ENCODE results near the gene KCNN3.

Gene KCNN3

DNA sequence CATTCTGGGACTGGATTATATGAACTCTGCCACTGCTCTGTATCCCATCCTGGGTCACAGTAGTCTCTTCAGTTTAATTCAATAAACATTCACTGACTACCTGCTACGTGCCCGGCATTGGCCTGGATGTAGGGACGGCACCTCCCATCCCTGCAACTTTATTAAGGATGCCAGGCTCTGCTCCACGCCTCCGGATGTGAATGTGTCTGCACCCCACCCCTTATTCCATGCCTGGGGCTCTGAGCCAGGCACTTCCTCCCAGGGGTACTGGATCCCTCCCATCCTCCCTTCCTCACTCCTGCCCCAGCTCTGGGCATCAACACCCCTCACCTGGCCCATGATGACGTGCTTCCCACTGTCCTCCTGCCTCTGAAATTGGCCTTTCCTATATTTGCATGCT is 53.7 kb downstream of the KCNN3 start:
- FAIRE-seq (no peak), DNase-seq (ENCODE audit: insufficient read length, low spot score) (no peak)
- TF ChIP-seq POLR2A (IDR thresholded peaks at IDR 0.05; ENCODE audit: low read depth, low read length), result no peak
- TF ChIP-seq TAF1 (IDR thresholded peaks at IDR 0.05; ENCODE audit: low read depth, low read length), result no peak
- TF ChIP-seq PAX5 (IDR thresholded peaks at IDR 0.05; ENCODE audit: insufficient read depth, low read length, severe bottlenecking), result no peak
- no peak for TF ChIP-seq SPI1 (IDR thresholded peaks at IDR 0.05; ENCODE audit: low read depth, low read length)
- TF ChIP-seq POLR2AphosphoS5 (IDR thresholded peaks at IDR 0.05; ENCODE audit: low read depth, low read length), result no peak
- no peak for TF ChIP-seq POU2F2 (IDR thresholded peaks at IDR 0.05; ENCODE audit: low read depth, low read length)

DNA sequence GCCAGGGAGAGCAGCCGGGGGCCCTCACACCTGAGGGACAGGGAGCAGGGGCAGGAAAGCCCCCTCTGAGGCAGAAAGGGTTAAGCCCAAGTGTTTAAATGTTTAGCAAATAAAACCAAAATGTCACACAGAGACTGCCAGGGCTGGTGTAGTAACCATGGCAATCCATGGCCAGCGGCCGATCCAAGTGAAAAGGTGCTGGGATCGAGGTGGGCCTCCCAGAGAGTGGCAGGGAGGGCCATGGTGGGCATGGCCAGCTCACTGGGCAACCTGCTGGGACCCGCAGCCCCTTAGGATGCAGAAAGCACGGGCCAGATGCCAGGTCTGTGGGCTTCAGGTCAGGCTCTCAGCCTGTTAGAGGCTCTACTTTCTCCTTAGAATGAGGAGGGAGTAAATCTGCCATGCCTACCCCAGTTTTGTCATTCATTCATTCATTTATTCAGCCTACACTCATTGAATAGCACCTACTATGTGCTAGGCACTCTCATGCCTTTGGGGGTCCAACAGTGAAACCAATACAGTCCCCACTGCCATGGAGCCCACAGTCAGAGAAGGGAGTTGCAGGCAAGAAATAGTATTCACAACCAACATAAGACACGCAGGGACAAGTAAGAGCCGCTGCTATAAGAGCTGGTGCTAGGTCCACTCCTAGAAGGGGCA is 56.1 kb downstream of the KCNN3 start:
- DNase-seq (ENCODE audit: insufficient read length, low spot score), result no peak
- TF ChIP-seq POLR2A (IDR thresholded peaks at IDR 0.05; ENCODE audit: low read depth, low read length) (no peak), PAX5 (IDR thresholded peaks at IDR 0.05; ENCODE audit: insufficient read depth, low read length, severe bottlenecking) (no peak), POLR2AphosphoS5 (IDR thresholded peaks at IDR 0.05; ENCODE audit: low read depth, low read length) (no peak), POU2F2 (IDR thresholded peaks at IDR 0.05; ENCODE audit: low read depth, low read length) (no peak)
- no peak for FAIRE-seq

DNA sequence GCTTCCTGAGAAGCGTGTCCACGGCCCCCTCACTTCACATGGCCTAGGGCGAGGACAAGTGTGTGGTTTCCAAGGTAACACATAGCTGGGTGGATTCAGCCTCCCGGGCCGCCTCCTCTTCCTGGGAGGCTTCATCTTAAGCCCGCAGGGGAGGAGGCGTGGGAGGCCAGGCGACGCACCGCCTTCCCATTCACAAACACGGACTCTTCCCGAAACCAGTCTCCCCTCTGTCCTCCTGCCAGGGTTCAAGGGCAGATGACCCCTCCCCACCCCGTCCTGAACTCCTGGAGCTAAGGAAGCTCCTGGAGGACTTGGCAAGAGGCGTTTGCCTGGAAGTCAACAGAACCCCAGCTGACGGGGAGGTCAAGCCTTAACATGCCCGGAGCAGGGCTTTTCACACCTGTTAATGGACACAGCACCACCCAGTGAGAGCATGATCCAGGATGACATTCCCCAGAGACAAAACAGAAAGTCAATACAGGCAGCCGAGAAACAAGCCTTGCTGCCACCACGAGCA is 56.7 kb downstream of the KCNN3 start:
- FAIRE-seq (no peak), DNase-seq (ENCODE audit: insufficient read length, low spot score) (no peak)
- TF ChIP-seq PAX5 (IDR thresholded peaks at IDR 0.05; ENCODE audit: insufficient read depth, low read length, severe bottlenecking) (no peak), TAF1 (IDR thresholded peaks at IDR 0.05; ENCODE audit: low read depth, low read length) (no peak), POLR2AphosphoS5 (IDR thresholded peaks at IDR 0.05; ENCODE audit: low read depth, low read length) (no peak), POLR2A (IDR thresholded peaks at IDR 0.05; ENCODE audit: low read depth, low read length) (no peak), SPI1 (IDR thresholded peaks at IDR 0.05; ENCODE audit: low read depth, low read length) (no peak), POU2F2 (IDR thresholded peaks at IDR 0.05; ENCODE audit: low read depth, low read length) (no peak)

DNA sequence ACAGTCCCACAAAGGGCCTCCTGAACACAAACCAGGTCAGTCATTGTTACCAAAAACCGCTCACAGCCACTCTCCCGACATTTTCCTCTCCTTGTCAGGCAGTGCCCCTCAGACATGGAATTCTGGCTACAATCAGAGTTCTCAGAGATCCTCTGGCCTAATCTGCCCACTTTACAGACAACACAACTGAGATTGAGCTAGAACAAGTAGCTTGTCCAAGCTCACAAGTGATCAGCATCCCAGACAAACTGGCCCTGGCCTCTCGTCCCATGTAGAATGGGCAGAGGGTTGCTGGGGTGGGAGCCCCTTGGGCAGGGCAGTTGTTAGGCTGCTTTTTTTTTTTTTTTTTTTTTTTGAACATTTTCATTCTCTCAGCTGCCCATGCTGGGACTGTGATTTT is 57.2 kb downstream of the KCNN3 start:
- no peak for TF ChIP-seq SPI1 (IDR thresholded peaks at IDR 0.05; ENCODE audit: low read depth, low read length)
- TF ChIP-seq POLR2A (IDR thresholded peaks at IDR 0.05; ENCODE audit: low read depth, low read length), result no peak
- TF ChIP-seq TAF1 (IDR thresholded peaks at IDR 0.05; ENCODE audit: low read depth, low read length), result no peak
- no peak for TF ChIP-seq POU2F2 (IDR thresholded peaks at IDR 0.05; ENCODE audit: low read depth, low read length)
- no peak for TF ChIP-seq PAX5 (IDR thresholded peaks at IDR 0.05; ENCODE audit: insufficient read depth, low read length, severe bottlenecking)
- TF ChIP-seq POLR2AphosphoS5 (IDR thresholded peaks at IDR 0.05; ENCODE audit: low read depth, low read length), result no peak
- FAIRE-seq, result no peak
- DNase-seq (ENCODE audit: insufficient read length, low spot score), result no peak

DNA sequence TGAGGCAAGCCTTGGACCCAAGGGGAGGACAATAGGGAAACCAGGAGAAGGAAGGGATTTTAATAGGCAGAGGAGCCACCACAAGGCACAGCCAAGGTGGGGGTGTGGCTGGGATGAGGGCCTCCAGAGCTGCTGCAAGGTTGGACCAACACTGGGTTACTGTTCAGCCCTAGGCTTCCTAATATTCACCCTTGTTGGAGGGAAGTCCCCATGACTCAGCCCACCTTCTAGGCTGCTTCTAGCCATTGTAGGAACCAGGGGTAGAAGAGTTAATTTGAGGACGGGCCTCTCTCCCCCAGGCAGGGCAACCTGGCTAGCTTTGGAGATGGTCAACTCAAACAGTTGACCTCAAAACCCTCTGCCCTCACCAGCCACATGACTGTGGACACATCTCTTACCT is 59.5 kb downstream of the KCNN3 start:
- DNase-seq (ENCODE audit: insufficient read length, low spot score) (no peak), FAIRE-seq (no peak)
- no peak for TF ChIP-seq POLR2AphosphoS5 (IDR thresholded peaks at IDR 0.05; ENCODE audit: low read depth, low read length)
- no peak for TF ChIP-seq PAX5 (IDR thresholded peaks at IDR 0.05; ENCODE audit: insufficient read depth, low read length, severe bottlenecking)
- no peak for TF ChIP-seq SPI1 (IDR thresholded peaks at IDR 0.05; ENCODE audit: low read depth, low read length)
- no peak for TF ChIP-seq POLR2A (IDR thresholded peaks at IDR 0.05; ENCODE audit: low read depth, low read length)
- TF ChIP-seq TAF1 (IDR thresholded peaks at IDR 0.05; ENCODE audit: low read depth, low read length), result no peak
- no peak for TF ChIP-seq POU2F2 (IDR thresholded peaks at IDR 0.05; ENCODE audit: low read depth, low read length)

DNA sequence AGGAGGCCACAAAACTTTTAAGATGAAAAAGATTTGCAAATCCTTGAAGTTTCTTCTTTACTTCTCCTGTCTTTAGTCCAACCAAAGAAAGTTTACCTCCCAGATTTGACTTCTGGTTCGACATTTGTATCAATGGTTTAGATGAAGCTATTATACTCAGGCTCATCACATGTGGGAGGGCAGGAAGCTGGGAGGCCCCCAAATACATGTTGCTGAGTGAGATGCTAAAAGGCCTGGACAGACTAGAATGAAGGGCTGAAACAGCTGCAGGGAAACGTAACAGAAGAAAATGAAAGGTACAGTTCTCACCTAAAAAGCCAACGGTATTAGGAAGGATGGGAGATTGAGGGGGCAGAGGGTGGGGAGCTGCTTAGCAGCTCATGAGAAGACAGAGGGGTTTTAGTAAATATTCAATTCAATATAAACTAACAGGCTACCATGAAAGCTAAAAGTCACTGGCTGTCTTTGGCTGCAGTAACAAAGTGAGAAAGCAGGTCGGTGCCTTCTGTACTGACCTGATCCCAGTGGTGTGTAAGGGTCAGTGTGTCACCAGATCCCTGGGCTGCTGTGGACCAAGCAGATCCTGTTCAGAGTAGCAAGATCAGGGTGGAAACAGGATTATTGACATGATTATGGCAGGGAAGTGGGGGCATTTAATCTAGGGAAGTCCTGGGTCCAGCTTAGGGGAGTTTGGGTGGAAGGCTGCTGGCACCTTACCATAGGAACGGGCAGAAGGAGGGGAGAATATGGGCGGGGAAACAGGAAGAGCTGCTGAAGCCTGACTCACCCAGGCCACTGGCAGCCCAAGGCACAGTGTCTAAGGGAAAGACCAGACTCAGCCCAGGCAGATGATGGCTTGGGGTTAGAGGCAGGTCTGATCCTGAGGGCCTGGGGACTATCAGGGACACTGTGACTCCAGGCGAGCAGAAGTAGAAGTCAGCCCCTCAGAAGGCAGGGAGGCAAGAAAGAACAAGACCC is 60.4 kb downstream of the KCNN3 start:
- TF ChIP-seq TAF1 (IDR thresholded peaks at IDR 0.05; ENCODE audit: low read depth, low read length) (no peak), POU2F2 (IDR thresholded peaks at IDR 0.05; ENCODE audit: low read depth, low read length) (no peak), SPI1 (IDR thresholded peaks at IDR 0.05; ENCODE audit: low read depth, low read length) (no peak), POLR2AphosphoS5 (IDR thresholded peaks at IDR 0.05; ENCODE audit: low read depth, low read length) (no peak), POLR2A (IDR thresholded peaks at IDR 0.05; ENCODE audit: low read depth, low read length) (no peak), PAX5 (IDR thresholded peaks at IDR 0.05; ENCODE audit: insufficient read depth, low read length, severe bottlenecking) (no peak)
- FAIRE-seq (peak; percentile 83), DNase-seq (ENCODE audit: insufficient read length, low spot score) (no peak)

DNA sequence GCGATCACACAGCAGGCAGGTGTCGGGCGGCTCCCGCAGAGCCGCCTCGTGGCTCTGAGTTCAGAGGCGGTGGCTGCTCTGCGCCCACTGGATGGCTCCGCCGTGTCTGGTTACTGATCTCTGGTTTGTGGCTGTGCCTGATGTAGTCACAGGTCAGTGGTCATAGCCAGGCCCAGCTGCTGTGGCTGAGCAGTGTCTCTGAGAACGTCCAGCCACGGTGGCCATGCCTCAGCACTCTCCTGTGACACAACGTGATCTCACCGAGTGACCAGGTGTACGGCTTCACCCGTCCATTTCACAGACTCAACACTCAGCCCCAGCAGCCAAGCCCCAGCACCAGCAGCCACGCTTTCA is 61.2 kb downstream of the KCNN3 start:
- peak; percentile 92 for FAIRE-seq
- TF ChIP-seq POLR2AphosphoS5 (IDR thresholded peaks at IDR 0.05; ENCODE audit: low read depth, low read length), result no peak
- TF ChIP-seq TAF1 (IDR thresholded peaks at IDR 0.05; ENCODE audit: low read depth, low read length), result no peak
- peak; percentile 31 for TF ChIP-seq PAX5 (IDR thresholded peaks at IDR 0.05; ENCODE audit: insufficient read depth, low read length, severe bottlenecking)
- peak; percentile 43 for DNase-seq (ENCODE audit: insufficient read length, low spot score)

DNA sequence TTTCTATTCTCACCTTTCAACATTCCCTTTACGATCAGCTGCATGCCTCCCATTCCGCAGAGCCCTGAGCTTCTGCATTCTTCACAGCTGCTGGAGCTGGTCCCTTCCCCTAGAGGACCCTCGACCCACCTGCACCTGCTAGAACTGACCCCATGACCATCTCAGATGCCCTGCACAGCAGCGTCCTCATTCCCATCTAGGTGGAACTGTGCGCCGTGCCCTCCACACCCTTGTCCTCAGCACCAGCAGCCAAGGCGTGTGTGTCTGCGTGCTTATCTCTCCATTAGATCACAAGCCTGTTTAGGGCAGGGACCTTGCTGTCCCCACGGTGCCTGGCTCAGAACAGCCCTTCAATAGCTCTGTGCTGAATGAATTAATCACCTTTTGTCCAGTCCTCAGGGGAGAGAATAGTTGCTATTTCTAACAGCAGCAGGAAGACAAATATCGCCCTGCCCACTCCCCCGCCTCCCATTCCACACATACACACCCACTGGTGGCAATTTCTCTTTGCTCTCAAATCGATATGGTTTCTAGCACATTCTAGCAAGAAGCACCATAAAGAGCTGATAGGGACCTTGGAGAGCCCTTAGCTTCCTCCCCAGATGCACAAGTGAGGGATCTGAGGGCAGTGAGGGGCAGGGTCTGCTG is 61.7 kb downstream of the KCNN3 start:
- DNase-seq (ENCODE audit: insufficient read length, low spot score) (no peak), FAIRE-seq (no peak)
- TF ChIP-seq SPI1 (IDR thresholded peaks at IDR 0.05; ENCODE audit: low read depth, low read length) (no peak), POU2F2 (IDR thresholded peaks at IDR 0.05; ENCODE audit: low read depth, low read length) (no peak), TAF1 (IDR thresholded peaks at IDR 0.05; ENCODE audit: low read depth, low read length) (no peak), PAX5 (IDR thresholded peaks at IDR 0.05; ENCODE audit: insufficient read depth, low read length, severe bottlenecking) (no peak), POLR2A (IDR thresholded peaks at IDR 0.05; ENCODE audit: low read depth, low read length) (no peak), POLR2AphosphoS5 (IDR thresholded peaks at IDR 0.05; ENCODE audit: low read depth, low read length) (no peak)

DNA sequence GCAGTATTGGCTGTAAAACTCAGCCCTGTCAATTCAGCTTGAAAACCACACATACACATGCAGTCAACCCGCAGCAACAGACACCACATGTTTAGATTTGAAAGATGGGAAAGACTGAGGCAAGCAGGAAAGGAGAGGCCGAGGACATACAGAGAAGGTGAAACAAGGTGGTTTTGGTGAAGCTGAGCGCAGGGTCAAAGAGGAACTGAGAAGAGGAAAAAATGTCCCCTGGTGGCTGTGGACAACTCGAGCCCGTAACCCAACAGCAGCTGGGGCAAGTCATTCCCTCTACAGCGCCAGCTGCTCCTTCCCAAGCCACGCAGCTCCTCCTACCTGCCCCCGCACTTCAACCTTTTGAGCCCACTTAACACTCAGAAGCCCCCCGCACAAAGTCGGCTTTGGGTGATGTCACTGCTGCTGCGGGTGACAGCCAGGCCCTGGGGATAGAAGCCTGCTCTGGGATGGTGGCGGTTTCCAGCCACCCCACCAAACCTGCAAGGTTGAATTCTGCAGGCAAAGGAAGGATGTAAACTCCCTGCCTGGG is 63.0 kb downstream of the KCNN3 start:
- peak; percentile 98 for FAIRE-seq
- DNase-seq (ENCODE audit: insufficient read length, low spot score), result peak; percentile 57
- TF ChIP-seq POU2F2 (IDR thresholded peaks at IDR 0.05; ENCODE audit: low read depth, low read length) (peak; percentile 7; the same call in 1 of the 2 replicates), POLR2AphosphoS5 (IDR thresholded peaks at IDR 0.05; ENCODE audit: low read depth, low read length) (no peak), SPI1 (IDR thresholded peaks at IDR 0.05; ENCODE audit: low read depth, low read length) (peak; percentile 99)

All from GM12891 (cell line).